Measurements from ENCODE around the gene SYTL3. TPM values are rescaled to one million over a fixed set of nuclear protein-coding genes. Genes with fewer than 3 reads are reported as not detected.

Gene SYTL3
- total and polyA plus RNA-seq, 3 donors from 2014 or later = 7.0 to 11.0 (median 10.2) TPM

DNA sequence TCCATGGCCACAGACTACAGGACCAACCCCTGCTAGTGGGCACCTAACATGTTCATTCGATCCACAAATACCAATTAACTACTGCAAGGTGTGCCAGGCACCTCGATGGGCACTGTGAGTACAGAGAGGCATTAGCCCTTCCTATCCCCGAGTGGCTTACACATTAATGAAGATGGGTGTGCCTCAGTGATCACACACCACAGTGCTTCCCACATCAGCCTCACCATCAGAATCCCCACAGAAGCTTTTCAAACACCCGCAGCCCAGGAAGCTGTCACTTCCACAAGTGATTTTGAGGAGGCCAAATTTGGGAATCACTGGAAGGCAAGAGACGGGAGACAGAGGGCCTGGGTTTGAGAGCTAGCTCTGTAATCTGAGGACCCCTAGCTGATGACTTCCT lies 145.7 kb downstream of the SYTL3 start:
- no peaks in the 10 kb centered on the region for H3K27me3 ChIP-seq
- TF ChIP-seq, protein P1, sequence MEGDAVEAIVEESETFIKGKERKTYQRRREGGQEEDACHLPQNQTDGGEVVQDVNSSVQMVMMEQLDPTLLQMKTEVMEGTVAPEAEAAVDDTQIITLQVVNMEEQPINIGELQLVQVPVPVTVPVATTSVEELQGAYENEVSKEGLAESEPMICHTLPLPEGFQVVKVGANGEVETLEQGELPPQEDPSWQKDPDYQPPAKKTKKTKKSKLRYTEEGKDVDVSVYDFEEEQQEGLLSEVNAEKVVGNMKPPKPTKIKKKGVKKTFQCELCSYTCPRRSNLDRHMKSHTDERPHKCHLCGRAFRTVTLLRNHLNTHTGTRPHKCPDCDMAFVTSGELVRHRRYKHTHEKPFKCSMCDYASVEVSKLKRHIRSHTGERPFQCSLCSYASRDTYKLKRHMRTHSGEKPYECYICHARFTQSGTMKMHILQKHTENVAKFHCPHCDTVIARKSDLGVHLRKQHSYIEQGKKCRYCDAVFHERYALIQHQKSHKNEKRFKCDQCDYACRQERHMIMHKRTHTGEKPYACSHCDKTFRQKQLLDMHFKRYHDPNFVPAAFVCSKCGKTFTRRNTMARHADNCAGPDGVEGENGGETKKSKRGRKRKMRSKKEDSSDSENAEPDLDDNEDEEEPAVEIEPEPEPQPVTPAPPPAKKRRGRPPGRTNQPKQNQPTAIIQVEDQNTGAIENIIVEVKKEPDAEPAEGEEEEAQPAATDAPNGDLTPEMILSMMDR (IDR thresholded peaks at IDR 0.05) = no peak
- no peak for TF ChIP-seq POLR2A (IDR thresholded peaks at IDR 0.05)

DNA sequence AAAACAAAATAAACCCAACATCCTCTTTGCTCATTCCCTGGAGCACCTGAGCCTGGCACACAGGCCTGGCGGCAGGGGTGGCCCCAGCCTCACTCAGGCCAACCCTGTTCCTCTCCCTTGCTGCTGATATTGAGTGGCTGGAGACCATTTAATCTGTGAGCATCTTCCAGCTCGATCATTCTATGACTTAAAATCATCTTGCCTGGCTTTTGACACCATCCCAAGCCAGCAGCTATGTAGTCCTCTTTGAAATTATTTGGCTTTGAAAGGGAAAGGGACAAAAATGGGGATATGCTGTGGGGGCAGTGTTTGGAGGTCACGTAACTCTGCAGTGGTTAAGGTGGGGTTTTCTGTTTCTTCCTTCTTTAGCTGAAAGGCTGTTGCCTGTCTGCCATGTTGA lies 146.5 kb downstream of the SYTL3 start:
- Histone ChIP-seq H3K27me3 (no peaks in the 10 kb centered on the region), H3K9me3 (no peaks in the 10 kb centered on the region), H3K36me3 (ENCODE audit: low read depth, missing control alignments) (no peaks in the 10 kb centered on the region), H3K27ac (peak overlapping the region in 1 of 2 donors; percentile 12), H3K4me1 (peaks cover 43% of the 10 kb centered on the region), H3K4me3 (no peak overlapping the region)
- WGBS, 2 donors = 80 to 83% methylated on average over 3 of the region's 3 CpGs
- intact Hi-C loops (cut with DNase I; ENCODE audit: low total_unique reads) = no loop called here
- DNase-seq = no peak
- TF ChIP-seq, protein P1 (IDR thresholded peaks at IDR 0.05) = no peak
- no peak for TF ChIP-seq POLR2A (IDR thresholded peaks at IDR 0.05)

More for the DNA sequence above, 145.7 kb downstream of the SYTL3 start:
- H3K9me3 ChIP-seq = no peaks in the 10 kb centered on the region
- peaks cover 40% of the 10 kb centered on the region for H3K4me1 ChIP-seq
- intact Hi-C loops (cut with DNase I; ENCODE audit: low total_unique reads) = no loop called here
- DNase-seq = no peak
- H3K4me3 ChIP-seq = no peak overlapping the region
- 92 to 93% methylated on average over 3 to 5 of the region's 5 CpGs for WGBS, 2 donors
- H3K27ac ChIP-seq = no peak overlapping the region
- H3K36me3 ChIP-seq (ENCODE audit: low read depth, missing control alignments) = no peaks in the 10 kb centered on the region

- no peak for DNase-seq
- Histone ChIP-seq H3K27me3 (no peaks in the 10 kb centered on the region), H3K9me3 (no peaks in the 10 kb centered on the region), H3K27ac (peak overlapping the region in 1 of 2 donors; percentile 62), H3K4me1 (peaks cover 50% of the 10 kb centered on the region), H3K4me3 (no peak overlapping the region), H3K36me3 (ENCODE audit: low read depth, missing control alignments) (no peaks in the 10 kb centered on the region)
- intact Hi-C loops (cut with DNase I; ENCODE audit: low total_unique reads) = no loop called here
- WGBS, 2 donors = 43 to 55% methylated on average over 3 of the region's 3 CpGs
- TF ChIP-seq, protein P1 (IDR thresholded peaks at IDR 0.05) = no peak
Measured at GRCh38 chr6:158797331-158798310, 147.8 kb downstream of the SYTL3 start.

DNA sequence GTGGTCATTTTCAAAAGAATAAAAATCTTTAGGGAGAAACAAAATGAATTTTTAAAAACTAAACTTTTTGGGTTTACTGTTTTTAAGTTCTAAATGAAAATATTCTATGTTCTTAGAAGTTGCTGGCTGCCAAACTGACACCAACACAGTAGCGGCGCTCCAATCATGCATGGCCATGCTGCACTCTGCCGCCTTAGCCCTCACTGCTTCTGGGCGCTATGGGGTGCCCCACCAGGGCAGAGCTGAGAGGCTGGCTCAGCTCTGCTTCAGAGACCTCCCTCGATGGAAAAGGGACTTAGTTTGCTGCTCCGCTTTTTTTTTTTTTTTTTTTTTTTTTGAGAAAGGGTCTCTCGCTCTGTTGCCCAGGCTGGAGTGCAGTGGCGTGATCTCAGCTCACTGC lies 148.5 kb downstream of the SYTL3 start:
- TF ChIP-seq, protein P1 (IDR thresholded peaks at IDR 0.05) = no peak
- no peak for TF ChIP-seq POLR2A (IDR thresholded peaks at IDR 0.05)
- no peak for DNase-seq
- H3K27ac ChIP-seq = peak overlapping the region in 1 of 2 donors; percentile 62
- no peak overlapping the region for H3K4me3 ChIP-seq
- WGBS, 2 donors = 86% methylated on average over 8 of the region's 8 CpGs
- H3K36me3 ChIP-seq (ENCODE audit: low read depth, missing control alignments) = no peaks in the 10 kb centered on the region
- no peaks in the 10 kb centered on the region for H3K9me3 ChIP-seq
- H3K27me3 ChIP-seq = no peaks in the 10 kb centered on the region
- intact Hi-C loops (cut with DNase I; ENCODE audit: low total_unique reads) = no loop called here
- H3K4me1 ChIP-seq = peaks cover 51% of the 10 kb centered on the region
